Progenitor cell of endocrine pancreas (in vitro differentiated cells): Measurements from ENCODE around the gene VN1R5. TPM values are rescaled to one million over a fixed set of nuclear protein-coding genes. Genes with fewer than 3 reads are reported as not detected.
"Not testable (repeated sequence)": the region's sequence is repeated elsewhere in the genome, so short reads cannot be mapped to it uniquely, and the experiment has no call there.

Experiments used
- DNase-seq: peaks from one replicate; pipeline ENCODE4 v3.0.0; 2021; ENCODE audit warnings: low spot score; ENCODE audit not compliant: unreplicated experiment
- H3K27ac Mint-ChIP-seq: 2 replicates; pipeline ENCODE4 v1.8.0; 2021; ENCODE audit warnings: mild to moderate bottlenecking, moderate library complexity, mixed read lengths
- H3K27me3 Mint-ChIP-seq: 2 replicates; pipeline ENCODE4 v1.8.0; 2021; ENCODE audit warnings: mixed read lengths
- H3K36me3 Mint-ChIP-seq: 2 replicates; pipeline ENCODE4 v1.8.0; 2022; ENCODE audit warnings: mixed read lengths; ENCODE audit not compliant: insufficient read depth
- H3K4me1 Mint-ChIP-seq: 2 replicates; pipeline ENCODE4 v1.8.0; 2021; ENCODE audit warnings: low read depth, mixed read lengths
- H3K4me3 Mint-ChIP-seq: 2 replicates; pipeline ENCODE4 v1.8.0; 2021; ENCODE audit warnings: low read depth, mild to moderate bottlenecking, moderate library complexity, mixed read lengths
- H3K9me3 Mint-ChIP-seq: 2 replicates; pipeline ENCODE4 v1.8.0; 2021; ENCODE audit warnings: low read depth, mixed read lengths
- CTCF ChIP-seq: fragments of 200-600 bp; sonication (generic); IDR thresholded peaks from one replicate; pipeline ENCODE4 v1.5.0; 2021; ENCODE audit warnings: antibody characterized with exemption, mild to moderate bottlenecking; ENCODE audit not compliant: unreplicated experiment
- long read RNA-seq: library from polyadenylated mRNA; unstranded; transcript quantifications from one replicate; pipeline ENCODE4 v2.0.0, GENCODE V29; 2020
- total RNA-seq: library from RNA; stranded (reverse); gene quantifications from 2 replicates; pipeline ENCODE4 v1.2.1, GENCODE V29; 2021

The VN1R5 gene
- not detected in 2 replicates for total RNA-seq
- long read RNA-seq, result 0 reads

GRCh38 chr1:247255772-247256171 lies at the start of gene VN1R5:
VN1R5 (plus strand) TSS chr1:247256072.
- H3K9me3 Mint-ChIP-seq, H3K36me3 Mint-ChIP-seq, H3K4me1 Mint-ChIP-seq, DNase-seq, H3K27ac Mint-ChIP-seq, H3K4me3 Mint-ChIP-seq, H3K27me3 Mint-ChIP-seq: not testable (repeated sequence)

- no peak for DNase-seq
Measured at GRCh38 chr1:247209396-247209795, 46.5 kb upstream of the VN1R5 start.

GRCh38 chr1:247210062-247210375 lies 45.9 kb upstream of the VN1R5 start:
- Mint-ChIP-seq H3K27ac (peak overlapping the region; percentile 92), H3K9me3 (no peaks in the 10 kb centered on the region), H3K4me1 (peaks cover 28% of the 10 kb centered on the region), H3K36me3 (peaks cover 6% of the 10 kb centered on the region), H3K27me3 (no peaks in the 10 kb centered on the region), H3K4me3 (peak overlapping the region; percentile 94)
- no peak for DNase-seq
- no peak for TF ChIP-seq CTCF

More at GRCh38 chr1:247209396-247209795, 46.5 kb upstream of the VN1R5 start:
- Mint-ChIP-seq H3K27me3 (no peaks in the 10 kb centered on the region), H3K4me3 (peak overlapping the region; percentile 94), H3K27ac (peak overlapping the region; percentile 92), H3K9me3 (no peaks in the 10 kb centered on the region), H3K36me3 (peaks cover 6% of the 10 kb centered on the region), H3K4me1 (peaks cover 28% of the 10 kb centered on the region)
- TF ChIP-seq CTCF, result no peak

- H3K9me3 Mint-ChIP-seq, result no peaks in the 10 kb centered on the region
- no peaks in the 10 kb centered on the region for H3K27me3 Mint-ChIP-seq
- no peak for TF ChIP-seq CTCF
- H3K36me3 Mint-ChIP-seq, result peaks cover 6% of the 10 kb centered on the region
- H3K4me3 Mint-ChIP-seq, result peak overlapping the region; percentile 94
- H3K4me1 Mint-ChIP-seq, result peaks cover 28% of the 10 kb centered on the region
- DNase-seq, result peak; percentile 94
- H3K27ac Mint-ChIP-seq, result peak overlapping the region; percentile 95
Measured at GRCh38 chr1:247210376-247211117, 45.3 kb upstream of the VN1R5 start.

- Mint-ChIP-seq H3K27ac (no peak overlapping the region), H3K27me3 (no peaks in the 10 kb centered on the region), H3K4me1 (peaks cover 28% of the 10 kb centered on the region), H3K9me3 (no peaks in the 10 kb centered on the region), H3K36me3 (peaks cover 2% of the 10 kb centered on the region), H3K4me3 (no peak overlapping the region)
- TF ChIP-seq CTCF, result no peak
- no peak for DNase-seq
Measured at GRCh38 chr1:247211339-247211738, 44.5 kb upstream of the VN1R5 start.

GRCh38 chr1:247212012-247212411 lies 43.9 kb upstream of the VN1R5 start:
- peaks cover 32% of the 10 kb centered on the region for H3K4me1 Mint-ChIP-seq
- no peak for DNase-seq
- H3K4me3 Mint-ChIP-seq, result peak overlapping the region; percentile 11
- H3K9me3 Mint-ChIP-seq, result no peaks in the 10 kb centered on the region
- peaks cover 2% of the 10 kb centered on the region for H3K36me3 Mint-ChIP-seq
- no peaks in the 10 kb centered on the region for H3K27me3 Mint-ChIP-seq
- H3K27ac Mint-ChIP-seq, result no peak overlapping the region
- TF ChIP-seq CTCF, result no peak
